ENCODE measurements around the gene ZPR1. TPM values are rescaled to one million over a fixed set of nuclear protein-coding genes. Genes with fewer than 3 reads are reported as not detected.
"Not testable (repeated sequence)": the region's sequence is repeated elsewhere in the genome, so short reads cannot be mapped to it uniquely, and the experiment has no call there.

ZPR1 gene
- total RNA-seq, 6 donors from 2014 or later: 17.6 to 56.1 (median 34.4) TPM

DNA sequence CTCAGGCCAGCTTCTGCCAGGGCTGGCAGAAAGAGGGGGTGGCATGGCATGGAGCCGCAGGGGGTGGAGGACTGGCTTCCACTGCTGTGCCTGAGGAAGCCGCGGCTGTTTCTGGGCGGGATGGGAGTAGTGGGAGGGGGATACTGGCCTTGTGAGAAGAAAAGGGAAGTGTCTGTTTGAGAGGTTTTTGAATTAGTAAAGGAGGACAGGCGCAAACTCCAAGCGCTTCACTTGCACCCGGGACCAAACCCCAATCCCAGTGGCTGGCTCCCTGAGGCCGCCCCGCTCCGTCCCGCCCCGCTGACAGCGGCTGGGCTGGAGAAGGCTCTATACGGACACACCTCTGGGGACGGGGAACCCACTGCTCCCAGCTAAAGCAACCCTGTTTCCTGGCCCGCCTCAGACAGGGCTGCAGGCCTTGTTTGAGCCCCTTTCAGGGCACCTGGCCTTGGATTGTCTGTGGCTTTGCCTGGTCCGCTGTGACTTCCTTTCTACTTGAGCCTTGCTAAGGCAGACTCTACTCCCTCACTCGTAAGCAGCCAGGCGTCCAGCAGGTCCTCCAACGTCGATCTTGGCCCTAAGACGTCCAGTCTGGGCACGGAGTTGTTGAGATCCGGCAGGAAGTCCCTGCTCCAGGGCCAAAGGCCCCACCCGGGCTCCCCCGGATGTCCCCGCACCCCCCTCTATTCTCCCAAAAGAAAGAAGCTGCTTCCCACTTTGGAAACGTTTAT, 47.4 kb upstream of the ZPR1 start:
- DNase-seq (peak in 1 of 2 donors; percentile 86), ATAC-seq (ENCODE audit: low FRiP score in 2 of 2) (peak; percentile 49 to 69)
- Histone ChIP-seq H3K27ac (peak overlapping the region; percentile 82 to 94 (median 89)), H3K36me3 (no peaks in the 10 kb centered on the region), H3K4me3 (peak overlapping the region in 3 of 4 donors; percentile 37 to 46 (median 41)), H3K27me3 (no peaks in the 10 kb centered on the region), H3K4me1 (peaks cover 26 to 41% (median 32%) of the 10 kb centered on the region in 4 donors), H3K9me3 (no peaks in the 10 kb centered on the region)
- WGBS, 2 donors: 29 to 44% methylated on average over 11 to 27 of the region's 28 CpGs
- TF ChIP-seq POLR2AphosphoS5 (IDR thresholded peaks at IDR 0.05) (no peak), POLR2A (IDR thresholded peaks at IDR 0.05) (no peak), EP300 (IDR thresholded peaks at IDR 0.05) (no peak)
- TF ChIP-seq, protein P1, sequence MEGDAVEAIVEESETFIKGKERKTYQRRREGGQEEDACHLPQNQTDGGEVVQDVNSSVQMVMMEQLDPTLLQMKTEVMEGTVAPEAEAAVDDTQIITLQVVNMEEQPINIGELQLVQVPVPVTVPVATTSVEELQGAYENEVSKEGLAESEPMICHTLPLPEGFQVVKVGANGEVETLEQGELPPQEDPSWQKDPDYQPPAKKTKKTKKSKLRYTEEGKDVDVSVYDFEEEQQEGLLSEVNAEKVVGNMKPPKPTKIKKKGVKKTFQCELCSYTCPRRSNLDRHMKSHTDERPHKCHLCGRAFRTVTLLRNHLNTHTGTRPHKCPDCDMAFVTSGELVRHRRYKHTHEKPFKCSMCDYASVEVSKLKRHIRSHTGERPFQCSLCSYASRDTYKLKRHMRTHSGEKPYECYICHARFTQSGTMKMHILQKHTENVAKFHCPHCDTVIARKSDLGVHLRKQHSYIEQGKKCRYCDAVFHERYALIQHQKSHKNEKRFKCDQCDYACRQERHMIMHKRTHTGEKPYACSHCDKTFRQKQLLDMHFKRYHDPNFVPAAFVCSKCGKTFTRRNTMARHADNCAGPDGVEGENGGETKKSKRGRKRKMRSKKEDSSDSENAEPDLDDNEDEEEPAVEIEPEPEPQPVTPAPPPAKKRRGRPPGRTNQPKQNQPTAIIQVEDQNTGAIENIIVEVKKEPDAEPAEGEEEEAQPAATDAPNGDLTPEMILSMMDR (IDR thresholded peaks at IDR 0.05): no peak

DNA sequence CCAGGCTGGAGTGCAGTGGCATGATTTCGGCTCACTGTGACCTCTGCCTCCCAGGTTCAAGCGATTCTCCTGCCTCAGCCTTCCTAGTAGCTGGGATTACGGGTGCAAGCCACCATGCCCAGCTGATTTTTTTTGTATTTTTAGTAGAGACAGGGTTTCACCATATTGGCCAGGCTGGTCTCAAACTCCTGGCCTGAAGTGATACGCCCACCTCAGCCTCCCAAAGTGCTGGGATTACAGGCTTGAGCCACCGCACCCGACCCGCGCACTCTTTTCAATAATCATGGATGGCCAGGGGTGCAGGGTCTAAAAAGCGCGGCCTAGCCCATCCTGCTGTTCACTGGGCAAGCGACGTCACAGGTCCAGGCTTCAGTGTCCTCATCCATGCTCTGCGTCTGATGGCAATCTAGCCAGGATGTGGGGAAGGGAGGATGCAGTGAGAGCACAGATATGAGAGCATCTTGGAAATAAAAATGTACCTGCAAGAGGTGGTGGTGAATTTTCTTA, 46.8 kb upstream of the ZPR1 start:
- H3K27me3 ChIP-seq; H3K9me3 ChIP-seq; H3K36me3 ChIP-seq; DNase-seq; ATAC-seq (ENCODE audit: low FRiP score in 2 of 2); H3K4me3 ChIP-seq: not testable (repeated sequence)
- Histone ChIP-seq H3K4me1 (peaks cover 26 to 41% (median 33%) of the 10 kb centered on the region in 4 donors), H3K27ac (peak overlapping the region; percentile 82 to 94 (median 89))
- 74 to 82% methylated on average over 12 to 13 of the region's 13 CpGs for WGBS, 2 donors

DNA sequence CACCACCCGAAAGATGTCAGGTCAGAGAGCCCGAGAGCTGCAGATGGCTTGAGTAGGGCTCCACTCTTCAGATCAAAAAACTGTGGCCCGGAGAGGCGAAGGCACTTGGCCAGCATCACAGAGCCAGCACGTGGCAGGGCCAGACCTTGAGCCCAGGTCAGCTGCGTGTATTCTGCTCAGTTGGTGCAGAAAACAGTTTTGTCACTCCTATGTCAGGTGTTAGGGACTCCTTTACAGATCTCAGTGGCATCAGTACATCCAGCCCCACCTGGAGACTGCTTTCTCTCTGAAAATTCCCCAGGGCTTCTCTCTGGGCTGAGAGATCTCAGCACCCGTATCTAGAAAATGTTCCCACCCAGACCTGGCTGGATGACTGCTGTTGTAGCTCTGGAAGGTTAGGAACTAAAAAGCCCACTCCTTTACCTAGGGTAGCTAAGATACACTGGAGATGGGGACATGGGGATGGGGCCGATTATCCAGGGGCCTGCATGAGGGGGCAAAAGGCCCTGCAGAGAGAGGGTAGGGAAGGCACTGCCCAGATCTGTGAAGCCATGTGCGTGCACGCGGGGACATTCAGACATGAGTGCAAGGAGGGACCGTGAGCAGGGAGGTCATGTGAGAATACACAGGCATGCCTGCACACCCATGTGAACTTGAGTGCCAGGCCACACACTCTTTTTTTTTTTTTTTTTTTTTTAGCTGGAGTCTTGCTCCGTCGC, 46.2 kb upstream of the ZPR1 start:
- WGBS, 2 donors: 90 to 95% methylated on average over 9 to 14 of the region's 14 CpGs
- no peak overlapping the region for H3K4me3 ChIP-seq

DNA sequence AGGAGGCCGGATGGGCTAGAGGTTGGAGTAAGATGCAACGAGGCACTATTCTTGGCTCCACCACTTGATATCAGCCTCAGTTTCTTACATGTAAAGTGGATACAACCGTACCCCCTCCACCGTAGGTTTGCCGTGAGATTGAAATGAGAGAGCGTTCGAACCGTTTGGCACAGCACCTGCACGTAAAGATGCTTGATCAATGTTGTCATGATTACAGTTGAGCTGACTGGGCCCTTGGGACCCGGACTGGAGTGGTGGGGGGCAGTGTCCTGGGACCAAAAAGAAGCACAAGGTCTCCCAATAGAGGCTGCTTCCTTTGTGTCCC, 45.6 kb upstream of the ZPR1 start:
- no peak for DNase-seq
- no peak for ATAC-seq (ENCODE audit: low FRiP score in 2 of 2)
- 91% methylated on average over 8 to 10 of the region's 10 CpGs for WGBS, 2 donors
- no peak overlapping the region for H3K4me3 ChIP-seq
- peaks cover 27 to 41% (median 34%) of the 10 kb centered on the region in 4 donors for H3K4me1 ChIP-seq
- H3K36me3 ChIP-seq: no peaks in the 10 kb centered on the region
- no peaks in the 10 kb centered on the region for H3K9me3 ChIP-seq
- no peaks in the 10 kb centered on the region for H3K27me3 ChIP-seq
- no peak for TF ChIP-seq EP300 (IDR thresholded peaks at IDR 0.05)
- TF ChIP-seq, protein P1 (IDR thresholded peaks at IDR 0.05): no peak
- TF ChIP-seq POLR2A (IDR thresholded peaks at IDR 0.05): no peak
- no peak for TF ChIP-seq POLR2AphosphoS5 (IDR thresholded peaks at IDR 0.05)
- H3K27ac ChIP-seq: no peak overlapping the region

More for the DNA sequence above, 46.2 kb upstream of the ZPR1 start:
- H3K27me3 ChIP-seq: no peaks in the 10 kb centered on the region
- peaks cover 27 to 41% (median 34%) of the 10 kb centered on the region in 4 donors for H3K4me1 ChIP-seq
- H3K36me3 ChIP-seq: no peaks in the 10 kb centered on the region
- H3K27ac ChIP-seq: peak overlapping the region in 1 of 4 donors; percentile 94
- ATAC-seq (ENCODE audit: low FRiP score in 2 of 2) (no peak), DNase-seq (no peak)
- H3K9me3 ChIP-seq: no peaks in the 10 kb centered on the region
- TF ChIP-seq EP300 (IDR thresholded peaks at IDR 0.05) (no peak), POLR2AphosphoS5 (IDR thresholded peaks at IDR 0.05) (no peak), POLR2A (IDR thresholded peaks at IDR 0.05) (no peak)
- TF ChIP-seq, protein P1 (IDR thresholded peaks at IDR 0.05): no peak

Data from upper lobe of left lung (tissue), 6 donors.